Raji (cell line): ENCODE measurements around the gene C3orf18.

Experiments
- POLR2A ChIP-seq: IDR thresholded peaks from 2 replicates; pipeline ENCODE4 v1.6.1; 2011; ENCODE audit warnings: low read depth, low read length, control low read depth; ENCODE audit not compliant: insufficient read depth

Gene C3orf18

DNA sequence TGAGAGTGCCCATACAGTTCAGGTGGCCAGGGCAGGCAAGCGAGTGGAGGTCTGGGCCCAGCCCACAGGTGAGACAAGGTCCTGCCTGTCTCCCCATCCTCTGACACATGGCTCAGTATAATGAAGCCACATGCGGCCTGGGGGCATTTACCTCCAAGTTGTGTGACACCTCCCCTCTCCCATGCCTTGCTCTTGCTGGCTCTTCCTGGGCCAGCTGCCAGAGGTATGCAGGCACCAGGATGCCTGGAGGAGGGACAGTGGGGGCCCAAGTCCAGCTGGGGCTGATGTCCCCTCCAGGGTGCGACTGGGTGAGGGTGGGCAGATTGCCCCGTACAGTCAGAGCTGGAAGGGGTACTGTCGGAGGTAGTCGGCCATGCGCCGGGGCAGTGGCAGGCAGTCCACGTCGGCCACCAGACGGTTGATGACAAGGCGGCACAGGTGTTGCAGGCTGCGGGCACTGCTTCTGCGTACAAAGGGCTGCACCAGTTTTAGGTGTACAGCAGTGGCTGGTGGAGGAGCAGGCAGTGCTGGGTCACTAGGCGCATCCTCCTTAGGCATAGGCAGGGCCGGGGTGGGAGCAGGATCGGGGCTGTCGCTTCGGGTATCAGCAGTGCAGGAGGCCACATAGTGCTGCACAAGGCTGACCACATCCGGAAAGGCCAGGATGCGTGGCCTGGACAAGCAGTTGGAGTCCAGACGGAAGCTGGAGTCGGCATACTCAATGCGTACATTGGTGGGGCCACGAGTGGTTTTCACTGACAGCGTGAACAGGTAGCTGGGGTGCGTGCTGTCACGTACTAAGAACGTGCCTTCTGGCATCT, 39.9 kb upstream of the C3orf18 start:
- no peak for TF ChIP-seq POLR2A

DNA sequence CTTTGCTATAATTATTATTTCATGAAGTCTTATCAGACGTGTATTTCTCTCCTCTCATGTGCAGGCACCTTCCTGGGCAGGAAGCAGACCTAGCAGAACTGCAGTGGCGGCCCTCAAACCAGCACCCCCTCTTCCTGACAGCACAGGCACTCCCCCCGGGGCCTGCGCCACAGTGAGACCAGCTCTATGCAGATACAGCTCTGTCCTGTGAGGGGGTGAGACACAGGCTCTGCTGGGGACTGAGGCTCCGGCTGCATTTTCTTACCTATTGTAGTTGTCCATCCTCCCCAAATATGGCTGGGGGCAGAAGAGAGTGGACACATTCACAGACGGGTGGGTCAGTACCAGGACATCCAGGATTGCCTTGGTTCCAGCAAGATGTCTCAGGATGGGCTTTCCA, 39.0 kb upstream of the C3orf18 start:
- no peak for TF ChIP-seq POLR2A

DNA sequence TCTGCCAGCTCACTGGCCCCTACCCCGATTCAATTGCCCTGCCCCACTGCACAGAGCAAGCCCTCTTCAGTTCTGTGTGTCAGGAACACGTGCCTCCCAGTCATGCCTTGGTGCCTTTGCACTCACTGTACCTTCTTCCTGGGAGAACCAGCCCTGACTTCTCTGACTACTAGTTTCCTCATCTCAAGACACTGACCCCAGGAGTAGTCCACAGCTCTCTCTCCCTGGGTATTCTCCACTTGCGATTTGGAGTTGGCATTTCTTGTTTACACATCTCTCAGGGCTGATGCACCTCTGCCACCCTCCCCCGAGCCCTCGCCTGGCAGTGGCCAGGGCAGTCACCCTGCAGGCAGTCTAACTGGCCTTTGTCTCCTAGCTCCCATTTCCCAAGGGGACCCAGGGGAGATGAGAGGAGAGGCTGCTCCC, 38.4 kb upstream of the C3orf18 start:
- no peak for TF ChIP-seq POLR2A

DNA sequence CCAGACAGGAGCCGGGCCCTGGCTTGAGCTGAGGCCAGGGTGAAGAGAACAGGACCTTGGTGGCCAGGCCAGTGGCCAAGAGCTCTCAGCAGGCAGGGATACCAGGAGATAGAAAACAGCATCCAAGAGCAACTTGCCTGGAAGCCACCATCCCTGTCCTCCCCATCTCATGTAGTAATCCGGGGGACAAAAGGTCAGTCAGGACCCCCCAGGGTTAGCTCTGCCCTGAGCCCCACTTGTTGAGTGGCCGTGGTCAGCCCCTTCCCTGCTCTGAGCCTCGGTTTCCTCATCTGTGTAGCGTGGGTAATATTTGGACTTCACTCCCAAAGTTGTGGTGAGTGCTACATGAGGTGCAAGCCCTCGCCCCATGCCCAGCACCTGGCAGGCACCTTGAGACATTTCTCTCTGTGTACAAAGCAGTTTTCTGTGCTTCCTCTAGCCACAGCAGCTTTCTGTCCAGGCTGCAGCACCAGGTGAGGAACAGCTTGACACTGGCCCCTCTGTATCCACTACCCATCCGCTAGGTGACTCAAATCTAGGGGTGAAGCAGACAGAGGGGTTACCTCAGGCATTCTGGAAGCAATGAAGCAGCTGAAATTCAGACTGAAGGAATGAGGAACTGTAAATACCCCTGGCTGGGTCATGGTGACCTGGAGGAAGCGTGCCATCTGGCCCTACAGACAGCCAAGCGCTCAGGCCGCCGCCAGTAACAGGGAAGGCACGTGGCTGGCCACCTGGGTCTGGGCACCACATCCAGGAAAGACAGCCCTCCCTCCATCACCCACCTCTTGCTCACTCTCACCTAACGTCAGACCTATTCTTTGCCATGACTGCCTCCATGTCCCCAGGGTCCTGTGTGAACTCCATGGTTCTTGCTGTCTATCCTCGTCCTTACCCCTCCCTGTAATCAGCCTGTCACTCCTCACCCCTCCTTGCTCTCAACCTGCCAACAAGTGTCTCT, 37.4 kb upstream of the C3orf18 start:
- no peak for TF ChIP-seq POLR2A

DNA sequence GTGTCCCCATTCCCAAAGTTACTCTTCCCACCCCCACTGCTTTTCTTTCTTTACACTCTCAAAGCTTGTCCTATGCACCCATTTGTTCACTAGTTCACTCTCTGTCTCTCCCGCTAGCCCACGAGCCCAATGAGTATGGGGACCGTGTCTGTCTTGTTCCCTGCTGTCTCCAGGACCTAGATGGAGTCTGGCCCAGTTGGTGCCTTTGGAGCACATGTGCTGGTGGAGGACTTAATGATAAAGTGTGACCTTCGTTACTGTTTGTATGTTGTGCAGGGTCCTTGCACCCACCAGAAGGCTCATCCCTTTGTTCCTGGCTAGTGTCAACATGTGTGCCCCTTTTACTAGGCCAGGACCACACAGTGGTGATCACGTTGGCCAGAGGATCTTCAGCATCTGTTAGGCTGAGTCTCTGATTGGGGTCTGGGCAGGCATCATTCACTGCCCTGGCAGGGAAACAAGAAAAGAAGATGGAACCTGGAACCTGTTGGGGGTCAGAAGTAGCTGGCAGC, 36.6 kb upstream of the C3orf18 start:
- TF ChIP-seq POLR2A, result no peak

DNA sequence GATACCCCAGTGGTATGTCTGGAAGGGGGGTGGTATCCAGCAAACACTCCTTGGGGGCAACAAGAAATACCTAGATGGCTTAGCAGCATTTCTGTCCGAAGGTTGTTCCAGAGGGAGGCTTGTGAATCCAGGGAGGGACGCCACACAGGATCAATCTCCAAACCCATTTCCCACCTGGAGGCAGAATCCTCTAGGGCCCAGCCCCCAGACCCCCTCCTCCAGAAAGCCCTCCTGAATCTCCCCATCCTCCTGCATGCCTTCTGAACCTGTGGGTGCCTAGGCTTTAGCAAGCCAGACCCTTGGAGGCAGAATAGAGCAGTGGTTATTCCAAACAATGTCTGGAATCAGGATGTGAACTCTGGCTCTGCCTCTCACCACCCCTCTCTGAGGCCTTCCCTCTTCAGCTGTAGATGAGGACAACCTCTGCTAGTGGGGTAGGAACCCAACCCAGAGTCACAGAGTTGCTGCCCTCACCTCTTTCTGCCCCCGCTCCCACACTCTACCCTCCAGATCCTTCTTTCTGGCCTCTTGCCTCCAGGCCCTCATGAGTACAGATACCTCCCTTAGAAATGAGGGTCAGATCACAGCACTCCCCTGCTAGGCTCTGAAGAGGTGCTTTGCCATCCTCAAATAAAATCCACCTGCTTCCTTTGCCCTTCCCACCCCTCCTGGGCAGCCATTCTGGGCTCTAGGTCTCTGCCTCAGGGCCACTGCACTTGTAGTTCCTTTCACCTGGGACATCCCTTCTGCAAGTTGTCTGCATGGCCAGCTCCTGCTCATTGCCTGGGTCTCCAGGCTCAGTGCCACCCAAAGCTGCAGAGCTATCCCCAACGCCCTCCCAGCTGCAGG, 35.9 kb upstream of the C3orf18 start:
- TF ChIP-seq POLR2A, result no peak

DNA sequence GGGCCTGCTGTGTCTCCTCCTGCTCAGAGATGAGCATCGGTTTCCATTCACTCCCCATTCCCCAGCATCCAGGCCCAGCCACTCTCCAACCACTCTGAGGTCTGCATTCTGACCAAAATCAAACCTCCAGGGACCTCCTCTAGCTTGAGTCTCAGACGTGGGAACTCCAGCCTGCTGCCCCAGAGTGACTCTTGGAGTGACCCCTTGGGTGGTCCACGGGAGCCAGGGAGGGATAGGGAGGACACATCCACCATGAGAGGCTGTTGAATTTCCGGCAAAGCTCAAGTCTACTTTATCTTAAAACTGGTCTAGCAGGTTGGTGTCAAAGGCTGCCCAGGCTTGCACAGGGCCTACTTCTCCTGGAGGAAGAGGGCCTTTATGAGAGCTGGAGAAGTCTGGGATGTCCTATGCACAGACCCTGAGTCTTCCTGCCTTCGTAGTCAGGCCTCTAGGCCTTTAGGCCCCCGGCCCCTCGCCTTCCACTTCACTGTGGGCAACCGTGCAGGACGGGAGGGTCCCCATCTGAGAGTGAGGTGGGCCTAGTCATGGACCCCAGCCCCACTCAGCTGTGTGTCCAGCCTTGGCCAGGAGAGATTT, 35.1 kb upstream of the C3orf18 start:
- TF ChIP-seq POLR2A, result no peak

DNA sequence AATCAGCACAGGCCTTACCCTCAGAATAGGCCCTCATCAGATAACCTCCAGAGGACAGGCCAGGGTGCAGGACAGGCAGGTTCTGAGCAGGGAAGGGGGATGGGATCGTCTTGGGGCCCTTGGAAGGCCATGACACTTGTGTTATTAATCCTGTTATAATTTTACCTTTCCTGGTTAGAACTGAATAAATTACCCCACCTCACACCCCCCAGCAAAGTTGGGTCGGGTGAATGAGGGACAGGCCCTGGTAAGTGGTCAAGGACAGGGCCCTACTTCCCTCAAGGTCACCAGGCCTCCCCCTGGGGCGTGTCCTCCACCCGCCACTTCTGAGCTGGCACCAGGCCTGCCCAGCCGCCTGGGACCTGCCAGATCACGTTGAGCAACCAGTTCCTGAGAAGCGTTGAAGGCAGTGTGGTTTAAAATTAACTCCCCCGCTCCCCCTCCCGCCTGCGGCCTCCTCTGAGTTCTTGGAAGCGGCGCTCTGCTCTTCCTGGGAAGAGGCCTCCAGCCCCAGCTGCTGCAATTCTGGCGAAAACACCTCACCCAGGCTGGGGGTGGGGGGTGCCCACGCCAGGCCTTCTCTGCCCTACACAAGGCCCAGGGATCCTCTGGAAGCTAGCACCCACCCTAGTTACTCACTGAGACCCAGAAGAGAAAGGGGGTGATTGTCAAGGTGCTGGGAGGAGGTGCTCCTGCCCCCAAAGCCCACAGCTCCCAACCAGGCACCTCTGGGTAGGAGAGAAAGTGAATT, 33.5 kb upstream of the C3orf18 start:
- TF ChIP-seq POLR2A, result no peak

DNA sequence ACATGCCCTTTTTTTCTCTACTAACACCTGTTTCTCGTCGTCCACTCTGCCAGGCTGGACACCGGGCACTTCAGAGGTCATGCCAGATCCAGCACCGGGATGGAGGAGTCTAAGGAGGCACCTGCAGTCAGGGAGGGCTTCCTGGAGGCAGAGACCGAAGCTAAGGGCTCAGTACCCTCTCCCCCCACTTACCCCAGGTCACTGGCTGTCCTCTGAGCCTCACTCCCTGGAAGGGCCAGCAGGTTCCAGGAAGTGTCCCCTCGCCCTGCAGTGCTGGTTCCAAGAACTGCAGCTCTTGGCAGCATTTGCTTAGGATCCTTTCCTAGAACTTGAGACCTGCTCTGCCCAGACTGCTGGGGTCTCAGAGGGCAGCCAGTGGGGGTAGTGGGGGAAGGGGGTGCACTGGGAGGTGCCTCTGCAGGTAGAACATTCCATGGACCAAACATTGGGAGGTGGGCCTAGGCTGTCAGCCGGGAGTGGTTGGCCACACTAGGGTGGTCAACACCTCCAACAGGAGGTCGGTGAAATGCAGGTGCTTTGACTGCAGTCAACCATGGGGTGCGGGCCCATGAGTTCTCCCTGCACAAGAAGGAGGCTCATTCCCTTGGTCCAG, 32.7 kb upstream of the C3orf18 start:
- TF ChIP-seq POLR2A, result no peak

DNA sequence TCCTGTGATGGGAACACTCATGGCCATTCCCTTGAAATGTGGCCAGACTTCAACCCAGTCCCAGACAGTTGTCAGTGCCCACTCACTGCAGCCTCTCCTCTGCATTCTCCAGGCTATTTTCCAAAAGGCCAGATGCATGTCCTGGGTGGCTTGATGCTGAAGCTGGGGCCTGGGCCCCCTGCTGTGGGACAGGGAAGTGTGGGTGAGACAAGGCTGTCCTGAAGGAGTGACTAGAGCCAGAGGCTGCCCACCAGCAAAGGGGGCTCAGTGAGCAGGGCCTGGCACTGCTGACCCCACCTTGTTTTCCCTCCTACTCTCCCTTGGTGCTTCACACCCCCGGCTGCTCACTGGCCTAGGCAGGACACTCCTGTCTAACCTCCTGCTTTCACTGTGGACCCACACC, 32.2 kb upstream of the C3orf18 start:
- no peak for TF ChIP-seq POLR2A

DNA sequence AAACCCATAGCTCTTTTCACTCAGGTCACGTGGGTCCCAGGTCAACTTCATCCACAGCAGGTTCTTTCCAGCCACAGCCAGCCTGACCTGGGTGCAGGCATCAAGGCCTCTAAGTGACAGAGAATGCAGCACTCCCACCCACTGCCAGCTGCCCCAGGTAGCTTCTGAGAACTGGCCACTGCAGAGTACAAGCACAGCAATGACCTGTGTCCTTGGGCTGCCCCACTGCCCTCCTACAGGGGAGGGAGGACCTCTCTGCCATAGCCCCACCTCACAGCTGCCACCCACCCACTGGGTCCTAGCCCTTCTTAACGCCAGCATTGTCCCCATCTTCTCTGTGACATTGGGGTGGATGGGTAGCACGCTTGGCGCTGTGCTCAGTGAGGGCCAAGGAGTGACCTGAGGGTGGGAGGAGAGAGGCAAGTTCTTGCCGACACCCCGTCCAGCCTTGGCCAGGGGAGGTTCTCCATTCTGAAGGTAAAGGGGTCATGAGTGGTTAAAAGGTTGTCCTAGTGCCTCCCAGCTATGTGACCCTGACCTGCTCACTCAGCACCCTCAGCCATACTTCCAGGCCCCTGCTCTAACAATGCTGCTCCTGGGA, 31.7 kb upstream of the C3orf18 start:
- no peak for TF ChIP-seq POLR2A

DNA sequence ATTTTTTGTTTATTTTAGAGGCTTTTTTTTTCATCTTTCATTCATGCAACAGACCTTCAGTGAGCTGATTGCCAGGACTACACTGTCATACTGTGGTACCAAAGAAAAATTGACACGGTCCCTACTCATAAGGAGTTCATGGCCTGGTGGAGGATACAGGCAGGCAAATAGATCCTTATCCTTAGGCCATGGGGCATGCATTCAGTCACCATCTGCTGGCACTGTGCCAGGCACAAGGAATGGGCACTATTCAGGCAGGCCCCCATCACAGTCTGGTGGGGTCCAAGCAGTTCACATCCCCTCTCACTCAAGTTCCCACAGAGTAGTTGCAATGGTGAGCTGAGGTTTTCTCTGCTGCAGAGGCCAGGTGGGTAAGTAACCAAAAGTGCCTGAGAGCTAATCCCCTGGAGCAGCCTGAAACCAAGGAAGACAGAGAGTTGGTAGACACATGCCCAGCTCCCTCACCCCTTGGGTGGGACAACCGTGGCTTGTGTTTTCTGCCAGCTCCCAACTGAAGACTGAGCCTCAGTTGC, 26.8 kb upstream of the C3orf18 start:
- no peak for TF ChIP-seq POLR2A

DNA sequence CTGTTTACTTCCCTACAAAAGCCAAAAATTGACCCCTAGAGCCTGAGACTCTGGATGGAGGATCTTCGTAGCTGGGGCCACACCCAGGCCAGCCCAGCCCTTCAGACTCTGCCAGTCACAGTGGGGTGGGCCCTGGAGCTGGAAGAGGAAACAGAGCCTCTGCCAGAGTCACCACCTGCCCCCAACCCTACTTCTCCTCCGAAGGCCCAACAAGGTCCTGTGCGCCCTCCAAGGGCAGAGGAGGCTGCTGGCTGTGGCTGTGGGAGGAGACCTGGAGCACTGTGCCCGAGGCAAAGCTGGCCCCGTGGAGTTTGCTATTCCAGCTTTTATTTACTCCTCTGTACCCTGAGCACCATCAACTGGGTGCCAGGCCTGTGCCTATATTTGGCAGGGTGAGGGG, 25.0 kb upstream of the C3orf18 start:
- TF ChIP-seq POLR2A, result no peak

DNA sequence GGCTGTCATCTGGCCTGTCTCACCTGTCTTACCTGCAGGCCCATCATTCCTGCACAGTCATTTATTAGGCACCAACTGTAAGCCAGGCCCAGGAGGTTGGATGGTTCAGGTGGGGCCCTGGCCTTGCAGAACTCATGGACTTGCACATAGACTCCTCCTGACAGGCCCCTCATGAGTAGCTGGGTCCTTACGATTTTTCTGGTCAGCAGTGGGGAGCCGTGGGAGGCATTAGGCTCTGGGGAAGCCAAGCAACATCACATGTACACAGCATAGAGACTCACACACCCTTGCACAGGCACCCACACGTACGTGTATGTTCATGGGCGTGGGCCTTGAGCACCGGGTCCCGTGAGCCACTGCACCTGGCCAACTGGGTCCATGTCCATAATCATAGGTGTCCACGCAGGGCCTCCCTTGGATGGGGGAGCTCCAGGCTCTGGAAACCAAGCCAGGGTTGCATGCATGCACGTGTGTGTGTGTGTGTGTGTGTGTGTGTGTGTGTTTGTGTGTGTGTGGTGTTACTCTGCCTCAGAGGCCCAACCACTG, 23.7 kb upstream of the C3orf18 start:
- TF ChIP-seq POLR2A, result no peak
